Measurements from ENCODE around the gene ERVH48-1. TPM values are rescaled to one million over a fixed set of nuclear protein-coding genes. Genes with fewer than 3 reads are reported as not detected.

The ERVH48-1 gene
- total RNA-seq, 1 experiment from 2014 or later = 0.20 TPM

Other genes with a start within 250 kb of the ERVH48-1 start
- gene WDR4, start 46.1 kb downstream of the ERVH48-1 start, total RNA-seq (2014; rRNA removed; shearing (Covaris generic)) = 29.8 and 35.4 TPM in 2 replicates
- 45.5 and 47.9 TPM in 2 replicates for gene NDUFV3, start 32.3 kb downstream of the ERVH48-1 start, total RNA-seq (2014; rRNA removed; shearing (Covaris generic))
- gene PKNOX1, start 48.9 kb upstream of the ERVH48-1 start, total RNA-seq (2014; rRNA removed; shearing (Covaris generic)) = 14.1 and 21.5 TPM in 2 replicates
- 54.7 and 71.5 TPM in 2 replicates for gene CBS, start 150.2 kb upstream of the ERVH48-1 start, total RNA-seq (2014; rRNA removed; shearing (Covaris generic))
- 32.6 and 94.1 TPM in 2 replicates for gene U2AF1, start 181.9 kb upstream of the ERVH48-1 start, total RNA-seq (2014; rRNA removed; shearing (Covaris generic))
- not detected in 2 replicates for gene CRYAA, start 243.4 kb upstream of the ERVH48-1 start, total RNA-seq (2014; rRNA removed; shearing (Covaris generic))

Measured in G401 (cell line).